ENCODE results near the gene TMEM89. TPM values are rescaled to one million over a fixed set of nuclear protein-coding genes. Genes with fewer than 3 reads are reported as not detected.

Gene TMEM89
- total and polyA plus RNA-seq, 2 of the 4 experiments (the other 2 are of a cell fraction), result 0.15 TPM; not detected in 1

- DNase-seq (peak; percentile 94), ATAC-seq (ENCODE audit: low read depth) (peak; percentile 70)
- Histone ChIP-seq H3K79me1 (ENCODE audit: low read depth in 1 of 2, low read length in 2 of 2) (peaks cover 17 to 76% of the 10 kb centered on the region in 2 experiments; a peak in 3 of 4 replicates), H3K4me1 (ENCODE audit: control insufficient read depth, insufficient read depth, low read length) (peaks cover 54% of the 10 kb centered on the region), H2BK20ac (ENCODE audit: low read depth, low read length) (peak overlapping the region; percentile 99), H3K18ac (ENCODE audit: low read depth, low read length) (peak overlapping the region; percentile 85), H3K9ac (ENCODE audit: low read depth, low read length) (peak overlapping the region; percentile 51), H2BK15ac (ENCODE audit: low read depth, low read length) (peak overlapping the region; percentile 97; the same call in 2 of the 3 replicates), H2AFZ (replicated peaks; ENCODE audit: low read length, poor library complexity) (peak overlapping the region; percentile 79), H3K23ac (ENCODE audit: low read depth, low read length) (peak overlapping the region; percentile 93), H4K20me1 (ENCODE audit: insufficient read depth, low read length) (peaks cover 19% of the 10 kb centered on the region), H2BK5ac (ENCODE audit: low read depth, low read length, poor library complexity, severe bottlenecking) (peak overlapping the region; percentile 97), H2AK9ac (replicated peaks; ENCODE audit: low read depth, low read length, poor library complexity) (peak overlapping the region; percentile 99), H3K4me2 (ENCODE audit: low read depth, low read length) (peak overlapping the region; percentile 62), H3K27me3 (ENCODE audit: control insufficient read depth, insufficient read depth, low read length) (no peaks in the 10 kb centered on the region), H3K4ac (ENCODE audit: low read depth, low read length) (peak overlapping the region; percentile 99), H3K36me3 (ENCODE audit: control insufficient read depth, insufficient read depth, low read length) (peaks cover 50% of the 10 kb centered on the region), H2AK5ac (ENCODE audit: low read depth, low read length) (peak overlapping the region; percentile 100), H3K56ac (ENCODE audit: extremely low read depth, insufficient read depth, low read length) (peak overlapping the region; percentile 88), H4K5ac (ENCODE audit: low read depth, low read length) (peak overlapping the region; percentile 72), H3K9me1 (ENCODE audit: insufficient read depth, low read length) (peaks cover 43% of the 10 kb centered on the region), H3K27ac (ENCODE audit: insufficient read depth, low read length) (peak overlapping the region; percentile 94), H4K8ac (ENCODE audit: low read depth in 2 of 2, low read length in 2 of 2) (peak overlapping the region; percentile 85 to 90), H2BK120ac (ENCODE audit: low read depth, low read length) (peak overlapping the region; percentile 85), H3K4me3 (ENCODE audit: insufficient read depth, low read depth, low read length) (no peak overlapping the region), H3K9me3 (ENCODE audit: control insufficient read depth, insufficient read depth, low read length) (no peaks in the 10 kb centered on the region), H3K14ac (replicated peaks; ENCODE audit: low read depth, low read length) (peak overlapping the region; percentile 77), H4K91ac (ENCODE audit: insufficient read depth, low read depth, low read length) (peak overlapping the region; percentile 98)
- WGBS, 2 experiments (ENCODE audit: extremely low coverage in 2 of 2, insufficient read length in 1 of 2), result 0% methylated on average over 1 of the region's 5 CpGs; no CpG with 5 or more reads in 1 of the 2 experiments
- TF ChIP-seq RCOR1 (IDR thresholded peaks at IDR 0.05; ENCODE audit: insufficient replicate concordance, low read length), result peak; percentile 49
- peak; percentile 10; the same call in 1 of the 2 replicates for TF ChIP-seq MXI1 (IDR thresholded peaks at IDR 0.05; ENCODE audit: borderline replicate concordance, low read depth, low read length)
- TF ChIP-seq RFX5 (IDR thresholded peaks at IDR 0.05; ENCODE audit: low read depth, low read length), result no peak
- TF ChIP-seq MAFK (IDR thresholded peaks at IDR 0.05; ENCODE audit: low read depth, low read length), result no peak
- TF ChIP-seq MAZ (IDR thresholded peaks at IDR 0.05; ENCODE audit: borderline replicate concordance, low read depth, low read length), result peak; percentile 74; the same call in 1 of the 2 replicates
- TF ChIP-seq BHLHE40 (IDR thresholded peaks at IDR 0.05; ENCODE audit: low read depth, low read length), result peak; percentile 84
- TF ChIP-seq FOS (IDR thresholded peaks at IDR 0.05; ENCODE audit: low read depth, low read length), result peak; percentile 65
- dilution Hi-C loops (cut with HindIII; ENCODE audit: low sequenced_read_pairs, unreplicated experiment), result no loop called here
- intact Hi-C loops (cut with micrococcal nuclease), result loop anchor here (1.0 kb wide), 1 partner anchor 37 kb away; the partner anchor contains the start of gene SLC26A6
- in situ Hi-C loops (cut with MboI; ENCODE audit: low sequenced_read_pairs), result no loop called here
- ChIA-PET POLR2A (ENCODE audit: unreplicated experiment) (interaction anchor here (0.6 to 0.9 kb wide), 2 partner anchors 13 to 41 kb away, joined by 3 to 5 read pairs; no protein-coding TSS in a partner anchor), CTCF (interaction anchor here (0.7 to 1.0 kb wide), 4 partner anchors 11 to 65 kb away, joined by 3 to 4 read pairs (median 3); partner anchors contain the start of genes SLC26A6 and UQCRC1)
- BruUV-seq (replicated peaks), result no TSS peak
Observed at GRCh38 chr3:48598323-48599076, 23.1 kb downstream of the TMEM89 start.
